Inflammatory macrophage treated with lipopolysaccharide for 4 hours (primary cell): ENCODE results near the gene PCDH19.

Experiments used
- DNase-seq: peaks from one replicate; pipeline ENCODE4 v3.0.0-alpha.2; 2020

The PCDH19 gene

GRCh38 chrX:100296183-100296753 lies 113.8 kb downstream of the PCDH19 start:
- DNase-seq, result no peak

GRCh38 chrX:100294965-100295364 lies 115.1 kb downstream of the PCDH19 start:
- DNase-seq, result no peak

GRCh38 chrX:100289066-100289558 lies 121.0 kb downstream of the PCDH19 start:
- DNase-seq, result no peak

GRCh38 chrX:100277231-100277630 lies 132.8 kb downstream of the PCDH19 start:
- no peak for DNase-seq

- no peak for DNase-seq
These were observed 135.2 kb downstream of the PCDH19 start for GRCh38 chrX:100274916-100275315.

GRCh38 chrX:100265179-100265578 lies 144.9 kb downstream of the PCDH19 start:
- no peak for DNase-seq

- DNase-seq, result no peak
These were observed 145.9 kb downstream of the PCDH19 start for GRCh38 chrX:100264200-100264599.

GRCh38 chrX:100263650-100264049 lies 146.4 kb downstream of the PCDH19 start:
- DNase-seq, result no peak

GRCh38 chrX:100248885-100249493 lies 161.1 kb downstream of the PCDH19 start:
- DNase-seq, result no peak

- no peak for DNase-seq
These were observed 162.2 kb downstream of the PCDH19 start for GRCh38 chrX:100247826-100248225.

GRCh38 chrX:100244681-100245080 lies 165.4 kb downstream of the PCDH19 start:
- DNase-seq, result no peak
